Suprapubic skin (tissue), 4 donors: ENCODE measurements around the gene TBC1D4. TPM values are rescaled to one million over a fixed set of nuclear protein-coding genes. Genes with fewer than 3 reads are reported as not detected.

Experiments
- DNase-seq, 2 donors: peaks; one replicate each; pipeline ENCODE4 v3.0.0-alpha.2; 2019; ENCODE audit warnings: low spot score in 2 of 2
- H3K27ac ChIP-seq: fragments of 200-600 bp; sonication (generic); one replicate; pipeline ENCODE4 v1.5.1; 2019
- H3K27me3 ChIP-seq: fragments of 200-600 bp; sonication (generic); one replicate; pipeline ENCODE4 v1.5.1; 2019
- H3K36me3 ChIP-seq: fragments of 200-600 bp; sonication (generic); one replicate; pipeline ENCODE4 v1.5.1; 2019
- H3K4me1 ChIP-seq: fragments of 200-600 bp; sonication (generic); one replicate; pipeline ENCODE4 v1.5.1; 2019
- H3K4me3 ChIP-seq: fragments of 200-600 bp; sonication (generic); one replicate; pipeline ENCODE4 v1.5.1; 2019; ENCODE audit warnings: mild to moderate bottlenecking
- H3K9me3 ChIP-seq: fragments of 200-600 bp; sonication (generic); one replicate; pipeline ENCODE4 v1.5.1; 2019
- CTCF ChIP-seq, 2 donors: fragments of 200-600 bp in 1 of 2; fragments of 450-650 bp in 1 of 2; sonication (generic) in 1 of 2; IDR thresholded peaks; one replicate each; pipeline ENCODE4 v1.5.1; 2016 to 2019; ENCODE audit warnings: antibody characterized with exemption in 2 of 2, mild to moderate bottlenecking in 1 of 2, moderate library complexity in 1 of 2
- EP300 ChIP-seq: sonication (generic); formaldehyde crosslinking; IDR thresholded peaks from one replicate; pipeline ENCODE4 v1.6.1; 2017; ENCODE audit warnings: antibody characterized with exemption
- POLR2A ChIP-seq, 2 donors: fragments of 450-650 bp; IDR thresholded peaks; one replicate each; pipeline ENCODE4 v1.6.1; 2017; ENCODE audit warnings: antibody characterized with exemption in 2 of 2, mild to moderate bottlenecking in 2 of 2, moderate library complexity in 2 of 2
- POLR2AphosphoS5 ChIP-seq, 3 donors: sonication (generic); formaldehyde crosslinking; IDR thresholded peaks; one replicate each; pipeline ENCODE4 v1.6.1; 2017; ENCODE audit warnings: antibody characterized with exemption in 3 of 3
- WGBS: methylation state at CpG from one replicate; pipeline ENCODE4 v1.1.5; 2018; 5-methylcytosine and 5-hydroxymethylcytosine counted together
- total RNA-seq, 4 donors: library from RNA; depleted of rRNA; stranded (reverse); fragments of >200 nt; gene quantifications; one replicate each; pipeline ENCODE4 v1.1.0, GENCODE V29; 2016

The TBC1D4 gene
- total RNA-seq, 4 donors from 2014 or later = 54.3 to 110 (median 72.7) TPM

DNA sequence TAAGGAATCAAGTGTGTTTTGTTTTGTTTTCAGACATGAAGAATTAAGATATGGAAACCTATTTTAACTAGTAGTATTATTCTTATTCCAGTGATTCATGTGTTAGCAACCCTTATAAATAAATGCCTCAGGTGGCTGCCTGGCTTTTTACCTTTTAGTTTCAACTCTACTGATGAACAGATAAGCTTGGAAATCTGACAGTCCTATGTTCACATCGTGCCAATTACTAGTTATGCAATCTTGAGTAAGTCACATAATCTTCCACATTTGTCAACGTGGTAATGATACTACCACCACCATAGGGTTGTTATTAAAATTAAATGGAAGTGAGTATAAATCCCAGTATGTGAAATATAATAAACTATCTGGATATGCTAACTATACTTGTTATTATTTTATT is 64.3 kb downstream of the TBC1D4 start:
- TF ChIP-seq EP300 = no peak
- no peak for TF ChIP-seq CTCF (IDR thresholded peaks at IDR 0.05)
- TF ChIP-seq POLR2A (IDR thresholded peaks at IDR 0.05) = no peak
- no peak for TF ChIP-seq POLR2AphosphoS5 (IDR thresholded peaks at IDR 0.05)
- no peak for DNase-seq
- 27% methylated on average over 2 of the region's 2 CpGs for WGBS
- no peaks in the 10 kb centered on the region for H3K36me3 ChIP-seq
- H3K27me3 ChIP-seq = no peaks in the 10 kb centered on the region
- no peak overlapping the region for H3K4me3 ChIP-seq
- peaks cover 51% of the 10 kb centered on the region for H3K4me1 ChIP-seq
- H3K9me3 ChIP-seq = no peaks in the 10 kb centered on the region
- peak overlapping the region; percentile 49 for H3K27ac ChIP-seq

- TF ChIP-seq CTCF (IDR thresholded peaks at IDR 0.05) (no peak), POLR2AphosphoS5 (IDR thresholded peaks at IDR 0.05) (no peak), POLR2A (IDR thresholded peaks at IDR 0.05) (no peak), EP300 (no peak)
- H3K27ac ChIP-seq = peak overlapping the region; percentile 49
- WGBS = 56% methylated on average over 6 of the region's 6 CpGs
Measured at GRCh38 chr13:75417012-75417384, 65.0 kb downstream of the TBC1D4 start.

GRCh38 chr13:75416327-75417011 is 65.5 kb downstream of the TBC1D4 start:
- Histone ChIP-seq H3K4me1 (peaks cover 43% of the 10 kb centered on the region), H3K36me3 (no peaks in the 10 kb centered on the region), H3K27ac (peak overlapping the region; percentile 49), H3K9me3 (no peaks in the 10 kb centered on the region), H3K27me3 (no peaks in the 10 kb centered on the region), H3K4me3 (no peak overlapping the region)
- DNase-seq = no peak
- WGBS = 26% methylated on average over 6 of the region's 6 CpGs
- no peak for TF ChIP-seq CTCF (IDR thresholded peaks at IDR 0.05)
- TF ChIP-seq POLR2A (IDR thresholded peaks at IDR 0.05) = no peak
- no peak for TF ChIP-seq EP300
- TF ChIP-seq POLR2AphosphoS5 (IDR thresholded peaks at IDR 0.05) = no peak

More at GRCh38 chr13:75417012-75417384, 65.0 kb downstream of the TBC1D4 start:
- peaks cover 46% of the 10 kb centered on the region for H3K4me1 ChIP-seq
- no peaks in the 10 kb centered on the region for H3K9me3 ChIP-seq
- H3K36me3 ChIP-seq = no peaks in the 10 kb centered on the region
- DNase-seq = no peak
- no peak overlapping the region for H3K4me3 ChIP-seq
- no peaks in the 10 kb centered on the region for H3K27me3 ChIP-seq

DNA sequence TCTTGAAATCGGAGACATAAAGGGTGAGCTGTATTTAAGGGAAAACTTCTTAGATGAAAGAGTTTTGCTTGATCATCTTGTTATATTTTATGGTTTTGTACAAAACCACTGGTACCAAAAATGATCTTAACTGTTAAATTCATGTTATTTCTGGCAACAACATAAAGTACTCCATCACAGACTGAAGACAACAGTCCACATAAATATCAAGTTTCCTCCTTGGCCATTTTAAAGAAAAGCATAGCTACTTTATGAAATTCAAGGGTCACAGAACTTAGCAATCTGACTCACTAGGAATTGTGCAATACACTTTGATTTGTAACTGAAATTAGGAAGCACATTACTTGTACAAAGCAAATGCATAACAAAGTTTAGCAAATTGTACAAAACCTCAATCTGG is 66.3 kb downstream of the TBC1D4 start:
- peak overlapping the region; percentile 49 for H3K27ac ChIP-seq
- no peak for DNase-seq
- H3K36me3 ChIP-seq = no peaks in the 10 kb centered on the region
- H3K9me3 ChIP-seq = no peaks in the 10 kb centered on the region
- no peak for TF ChIP-seq POLR2A (IDR thresholded peaks at IDR 0.05)
- no peak for TF ChIP-seq EP300
- no peak for TF ChIP-seq POLR2AphosphoS5 (IDR thresholded peaks at IDR 0.05)
- TF ChIP-seq CTCF (IDR thresholded peaks at IDR 0.05) = no peak
- WGBS = 70% methylated on average over 1 of the region's 1 CpG
- peaks cover 37% of the 10 kb centered on the region for H3K4me1 ChIP-seq
- no peaks in the 10 kb centered on the region for H3K27me3 ChIP-seq
- no peak overlapping the region for H3K4me3 ChIP-seq

DNA sequence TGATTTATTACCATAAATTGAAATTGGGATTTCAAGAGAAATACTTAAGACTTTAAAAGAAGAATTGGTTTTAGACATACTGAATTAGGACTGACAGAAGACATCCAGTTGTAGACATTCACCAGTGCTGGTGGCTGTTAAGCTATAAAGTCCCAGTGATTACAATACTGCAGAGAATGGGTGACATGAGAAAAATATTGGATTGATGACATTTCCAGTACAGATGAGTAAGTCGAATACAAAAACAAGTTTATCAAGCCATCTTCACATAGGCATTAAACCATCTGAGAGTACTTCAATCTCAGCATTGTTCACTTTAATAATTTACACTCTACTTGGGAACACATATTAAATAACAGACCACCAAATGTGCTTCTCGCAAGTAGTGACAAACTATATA is 66.8 kb downstream of the TBC1D4 start:
- 79% methylated on average over 2 of the region's 2 CpGs for WGBS
- DNase-seq = no peak
- Histone ChIP-seq H3K36me3 (no peaks in the 10 kb centered on the region), H3K27ac (no peak overlapping the region), H3K27me3 (no peaks in the 10 kb centered on the region), H3K4me1 (peaks cover 37% of the 10 kb centered on the region), H3K4me3 (no peak overlapping the region), H3K9me3 (no peaks in the 10 kb centered on the region)
- TF ChIP-seq EP300 (no peak), POLR2AphosphoS5 (IDR thresholded peaks at IDR 0.05) (no peak), POLR2A (IDR thresholded peaks at IDR 0.05) (no peak), CTCF (IDR thresholded peaks at IDR 0.05) (no peak)
